Measurements from ENCODE around the gene SRF. TPM values are rescaled to one million over a fixed set of nuclear protein-coding genes. Genes with fewer than 3 reads are reported as not detected.

The SRF gene
- total RNA-seq, 1 experiment from 2014 or later = 15.7 TPM

DNA sequence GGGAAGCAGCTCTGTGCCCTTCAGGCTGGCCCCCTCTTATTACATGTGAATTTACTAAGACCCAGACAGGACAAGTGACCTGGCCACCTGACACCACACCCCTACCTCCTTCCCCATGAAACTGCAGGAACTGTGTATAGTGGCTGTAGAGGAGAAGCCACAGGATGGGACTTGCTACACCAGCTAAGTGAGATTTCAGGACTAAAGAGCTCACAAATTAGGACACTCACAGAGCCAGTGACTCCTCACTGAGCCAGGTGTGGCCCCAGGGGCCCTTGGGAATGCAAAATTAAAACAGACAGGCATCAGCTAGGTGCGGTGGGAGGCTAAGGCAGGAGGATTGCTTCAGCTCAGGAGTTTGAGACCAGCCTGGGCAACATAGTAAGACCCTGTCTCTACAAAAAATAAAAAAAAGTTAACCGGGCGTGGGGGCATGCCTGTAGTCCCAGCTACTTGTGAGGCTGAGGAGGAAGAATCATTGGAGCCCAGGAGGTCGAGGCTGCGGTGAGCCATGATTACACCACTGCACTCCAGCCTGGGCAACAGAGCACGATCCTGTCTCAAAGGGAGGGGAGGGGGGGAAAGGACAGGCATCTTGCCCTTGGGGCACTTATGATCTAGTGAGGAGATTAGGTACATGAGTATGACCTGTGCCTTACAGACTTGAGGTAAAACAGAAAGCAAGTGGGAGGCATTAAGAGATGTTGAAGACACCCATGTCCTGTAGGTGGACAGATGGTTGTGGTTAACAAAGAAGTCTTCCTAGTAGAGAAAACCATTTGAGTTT is 23.2 kb upstream of the SRF start:
- DNase-seq (ENCODE audit: low spot score) = no peak

DNA sequence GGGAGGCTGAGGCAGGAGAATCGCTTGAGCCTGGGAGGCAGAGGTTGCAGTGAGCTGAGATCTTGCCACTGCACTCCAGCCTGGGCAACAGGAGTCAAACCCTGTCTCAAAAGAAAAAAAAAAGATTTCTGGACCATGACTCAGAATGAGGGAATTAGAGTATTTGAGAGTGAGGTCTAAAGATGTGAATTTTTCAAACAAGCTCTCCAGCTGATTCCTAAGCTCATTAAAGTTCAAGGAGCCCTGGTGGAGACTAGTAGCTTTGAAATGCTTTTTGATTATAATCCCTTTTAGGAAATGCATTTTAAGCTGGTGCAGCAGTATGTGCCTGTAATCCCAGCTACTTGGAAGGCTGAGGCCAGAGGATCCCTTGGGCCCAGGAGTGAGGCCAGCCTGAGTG is 21.8 kb upstream of the SRF start:
- no peak for DNase-seq (ENCODE audit: low spot score)

- DNase-seq (ENCODE audit: low spot score) = no peak
These were observed 20.9 kb upstream of the SRF start for GRCh38 chr6:43150051-43150751.

DNA sequence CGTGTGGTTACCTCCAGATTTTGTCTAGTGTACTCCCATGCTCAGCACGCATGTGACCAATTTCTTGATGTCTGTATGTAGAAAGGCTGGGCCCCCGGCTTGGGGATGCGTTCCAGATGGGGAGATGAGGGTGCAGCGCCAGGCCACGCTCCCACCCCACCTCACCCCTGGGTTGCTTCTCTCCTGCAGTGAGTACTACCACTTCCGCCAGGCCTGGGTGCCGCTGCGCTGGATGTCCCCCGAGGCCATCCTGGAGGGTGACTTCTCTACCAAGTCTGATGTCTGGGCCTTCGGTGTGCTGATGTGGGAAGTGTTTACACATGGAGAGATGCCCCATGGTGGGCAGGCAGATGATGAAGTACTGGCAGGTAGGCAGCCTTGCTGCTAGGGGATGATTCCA is 11.5 kb upstream of the SRF start:
- DNase-seq (ENCODE audit: low spot score) = no peak

DNA sequence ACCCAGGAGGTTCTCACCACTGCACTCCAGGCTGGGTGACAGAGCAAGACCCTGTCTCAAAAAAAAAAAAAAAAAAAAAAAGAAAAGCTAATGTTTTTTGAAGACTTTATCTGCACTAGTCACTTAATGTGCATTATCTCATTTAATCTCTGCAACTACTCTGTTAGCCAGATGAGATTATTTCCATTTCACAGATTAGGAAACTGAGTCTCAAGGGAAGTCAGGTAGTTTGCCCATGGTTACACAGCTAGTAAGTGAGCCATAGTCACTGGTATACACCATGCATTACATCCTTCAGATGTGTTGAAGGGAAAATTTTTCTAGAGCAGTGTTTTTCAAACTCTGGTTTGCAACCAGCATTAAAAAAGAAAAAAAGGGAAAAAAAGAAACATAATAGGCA is 7.2 kb upstream of the SRF start:
- no peak for DNase-seq (ENCODE audit: low spot score)

- DNase-seq (ENCODE audit: low spot score) = peak; percentile 89
These were observed 595 bp upstream of the SRF start for GRCh38 chr6:43170417-43170930.

- DNase-seq (ENCODE audit: low spot score) = no peak
These were observed 636 bp downstream of the SRF start for GRCh38 chr6:43171707-43172103.

- no peak for DNase-seq (ENCODE audit: low spot score)
These were observed 1.3 kb downstream of the SRF start for GRCh38 chr6:43172104-43173007.

DNA sequence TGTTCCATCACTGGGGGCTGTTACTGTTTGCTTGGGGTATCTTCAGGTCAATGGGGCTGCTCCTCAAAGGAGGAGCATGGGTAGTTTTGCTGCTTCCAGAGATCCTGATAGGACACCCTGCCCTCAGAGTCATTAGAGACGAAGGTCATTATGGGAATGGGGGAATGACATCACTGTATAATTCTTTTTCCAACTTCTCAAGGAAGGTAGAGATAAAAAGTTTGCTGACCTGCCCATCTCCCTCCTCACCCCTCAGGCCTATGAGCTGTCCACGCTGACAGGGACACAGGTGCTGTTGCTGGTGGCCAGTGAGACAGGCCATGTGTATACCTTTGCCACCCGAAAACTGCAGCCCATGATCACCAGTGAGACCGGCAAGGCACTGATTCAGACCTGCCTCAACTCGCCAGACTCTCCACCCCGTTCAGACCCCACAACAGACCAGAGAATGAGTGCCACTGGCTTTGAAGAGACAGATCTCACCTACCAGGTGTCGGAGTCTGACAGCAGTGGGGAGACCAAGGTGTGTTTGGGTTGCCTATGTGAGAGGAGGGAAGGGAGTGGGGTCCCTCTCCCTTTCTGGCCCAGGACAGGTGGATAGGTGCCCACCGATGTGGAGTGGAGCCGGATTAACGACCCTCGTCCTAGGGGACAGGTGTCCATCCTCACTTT is 2.7 kb downstream of the SRF start:
- no peak for DNase-seq (ENCODE audit: low spot score)

DNA sequence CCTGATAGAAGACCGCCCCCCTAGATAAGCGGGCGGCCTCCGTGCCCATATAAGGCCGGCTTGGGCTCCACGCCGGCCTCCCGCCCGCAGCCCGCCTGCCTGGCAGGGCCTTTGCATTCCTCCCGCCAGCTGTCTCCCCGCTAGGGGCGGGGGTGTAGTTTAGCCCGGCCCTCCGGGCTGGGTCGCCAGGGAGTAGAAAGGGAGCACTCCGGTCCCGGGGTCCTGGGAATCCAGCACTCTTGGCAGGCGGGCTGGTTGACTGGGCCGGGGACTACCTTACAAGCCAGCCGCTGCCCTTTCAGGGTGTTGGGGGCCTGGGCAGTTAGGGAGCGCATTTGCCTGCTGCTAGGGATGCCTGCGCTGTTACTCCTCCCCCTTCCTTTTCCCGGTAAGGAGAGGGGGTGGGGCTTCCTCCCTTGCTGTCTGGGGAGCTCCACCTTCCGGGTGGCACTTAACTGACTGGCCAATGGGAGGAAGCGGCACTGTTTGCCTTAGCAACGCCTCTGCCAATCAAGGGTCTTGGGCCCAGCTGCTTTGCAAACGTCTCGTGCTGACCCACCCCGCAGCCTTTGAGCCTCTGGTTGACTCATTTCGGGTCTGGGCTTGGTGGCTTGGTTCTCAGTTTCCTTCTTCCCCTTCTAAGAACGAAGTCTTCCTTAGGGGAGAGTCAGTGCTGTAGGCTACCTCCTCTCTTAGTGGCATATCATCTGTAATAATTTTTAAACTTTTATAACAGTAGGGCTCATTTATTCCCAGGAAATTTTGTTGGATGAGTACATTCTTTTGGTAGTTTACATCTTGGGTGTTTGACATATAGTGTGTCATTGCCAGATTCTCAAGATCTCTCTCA is 3.4 kb downstream of the SRF start:
- DNase-seq (ENCODE audit: low spot score) = peak; percentile 98

GRCh38 chr6:43175676-43176422 is 4.8 kb downstream of the SRF start:
- DNase-seq (ENCODE audit: low spot score) = no peak

GRCh38 chr6:43176423-43176786 is 5.3 kb downstream of the SRF start:
- no peak for DNase-seq (ENCODE audit: low spot score)

DNA sequence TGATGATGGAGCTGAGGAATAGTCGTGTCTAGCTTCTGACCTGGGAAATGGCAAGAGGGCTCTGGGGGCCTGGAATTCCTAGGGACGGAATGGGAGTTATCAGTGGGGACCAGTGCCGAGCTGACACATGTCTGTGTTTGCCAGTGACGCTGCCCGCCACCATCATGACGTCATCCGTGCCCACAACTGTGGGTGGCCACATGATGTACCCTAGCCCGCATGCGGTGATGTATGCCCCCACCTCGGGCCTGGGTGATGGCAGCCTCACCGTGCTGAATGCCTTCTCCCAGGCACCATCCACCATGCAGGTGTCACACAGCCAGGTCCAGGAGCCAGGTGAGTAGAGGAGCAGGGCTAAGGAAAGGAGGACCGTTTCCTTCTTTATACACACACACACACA is 7.1 kb downstream of the SRF start:
- DNase-seq (ENCODE audit: low spot score) = no peak

DNA sequence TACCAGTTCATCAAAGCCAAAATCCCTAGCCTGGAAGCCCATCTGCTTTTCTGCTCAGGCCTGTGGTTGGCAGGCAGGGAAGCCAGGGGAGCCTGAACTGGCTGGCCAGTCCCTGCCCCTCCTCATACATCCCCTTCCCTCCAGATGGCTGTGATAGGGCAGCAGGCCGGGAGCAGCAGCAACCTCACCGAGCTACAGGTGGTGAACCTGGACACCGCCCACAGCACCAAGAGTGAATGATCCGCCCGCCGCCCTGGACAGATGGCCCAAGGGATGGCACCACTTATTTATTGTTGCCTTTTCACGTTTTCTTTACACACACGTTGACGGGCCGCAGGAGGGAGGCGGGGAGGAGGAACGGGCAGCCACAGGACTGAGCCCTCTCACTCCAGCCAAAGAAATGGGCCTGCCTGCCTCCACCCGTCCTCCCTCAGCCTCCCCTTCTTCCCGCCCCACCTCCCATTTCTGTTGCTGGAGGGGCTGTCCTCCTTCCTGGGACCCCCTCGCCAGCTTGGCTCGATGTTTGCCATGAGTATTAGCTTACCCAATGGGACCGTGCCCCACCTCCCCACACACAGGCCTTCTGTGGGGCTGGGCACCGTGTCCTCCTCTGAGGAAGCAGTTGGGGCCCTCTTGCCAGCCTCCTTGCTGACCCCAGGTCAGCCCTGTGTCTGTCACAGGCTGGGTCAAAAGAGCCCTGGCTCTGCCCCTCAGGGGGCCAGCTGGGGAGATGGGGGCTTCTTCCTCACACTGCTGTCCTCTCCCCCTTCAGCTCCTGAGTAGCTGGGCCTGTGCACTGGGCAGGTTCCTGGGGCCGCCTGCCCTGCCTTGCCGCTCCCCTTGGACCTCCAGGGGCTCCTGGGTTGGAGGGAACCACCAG is 8.1 kb downstream of the SRF start:
- no peak for DNase-seq (ENCODE audit: low spot score)

- DNase-seq (ENCODE audit: low spot score) = no peak
These were observed 9.0 kb downstream of the SRF start for GRCh38 chr6:43180058-43180457.

DNA sequence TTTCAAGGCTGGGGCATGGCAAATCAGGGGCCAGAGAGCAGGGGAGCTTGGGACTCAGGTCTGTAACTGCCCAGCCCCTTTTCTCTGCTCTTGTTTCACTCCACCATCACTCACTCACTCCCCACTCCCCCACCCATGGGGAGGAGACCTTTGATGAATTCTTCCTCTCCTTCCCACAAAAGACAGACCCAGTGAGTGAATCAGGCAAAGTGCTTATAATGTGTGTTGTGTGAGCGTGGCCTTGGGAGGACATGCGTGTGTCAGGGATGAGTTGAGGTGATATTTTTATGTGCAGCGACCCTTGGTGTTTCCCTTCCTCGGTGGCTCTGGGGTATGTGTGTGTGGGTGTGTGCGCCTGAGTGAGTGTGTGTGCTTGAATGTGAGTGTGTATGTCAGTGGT is 9.9 kb downstream of the SRF start:
- no peak for DNase-seq (ENCODE audit: low spot score)

DNA sequence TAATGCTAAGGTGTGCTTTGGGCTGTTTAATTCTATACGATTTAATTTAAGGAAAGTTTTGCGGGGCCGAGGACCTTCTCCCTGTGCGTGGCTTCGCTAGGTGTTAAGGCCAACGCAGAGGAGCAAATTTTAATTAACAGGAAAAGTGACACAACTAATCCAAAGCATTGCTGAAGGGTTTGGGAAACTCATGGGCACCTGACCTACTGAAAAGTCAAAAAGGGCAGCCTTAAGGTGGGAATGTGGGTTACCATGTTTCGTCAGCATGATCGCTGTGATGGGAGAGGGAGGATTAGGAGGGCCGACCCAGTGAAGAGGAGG is 10.5 kb downstream of the SRF start:
- no peak for DNase-seq (ENCODE audit: low spot score)

- peak; percentile 31 for DNase-seq (ENCODE audit: low spot score)
These were observed 11.1 kb downstream of the SRF start, which contains the start of gene CUL9 for GRCh38 chr6:43181942-43182860. TSS of gene CUL9 (plus strand) at chr6:43182196. CDS start at chr6:43184311, 2,115 bp downstream.

All from A172 (cell line).